ENCODE results near the gene MAP2K7.

MAP2K7 gene

GRCh38 chr19:7943444-7944176, 39.9 kb downstream of the MAP2K7 start, which contains the start of gene TIMM44:
Gene TIMM44, minus strand, starts transcription at chr19:7943666. Its CDS starts 15 bp downstream, at chr19:7943651.
- peak within 1 kb of the TSS; percentile 93 for H3K4me3 ChIP-seq (ENCODE audit: control insufficient read depth, low read depth, low read length)
- DNase-seq (ENCODE audit: low read depth) = peak; percentile 99
- no peak for TF ChIP-seq CTCF (conservative IDR thresholded peaks at IDR 0.05; ENCODE audit: control insufficient read depth, insufficient read depth, low read depth, low read length)

GRCh38 chr19:7944177-7944761, 40.6 kb downstream of the MAP2K7 start:
- DNase-seq (ENCODE audit: low read depth) = peak; percentile 96
- H3K4me3 ChIP-seq (ENCODE audit: control insufficient read depth, low read depth, low read length) = peak overlapping the region; percentile 70
- peak; percentile 85 for TF ChIP-seq CTCF (conservative IDR thresholded peaks at IDR 0.05; ENCODE audit: control insufficient read depth, insufficient read depth, low read depth, low read length)

- H3K4me3 ChIP-seq (ENCODE audit: control insufficient read depth, low read depth, low read length) = no peak overlapping the region
- TF ChIP-seq CTCF (conservative IDR thresholded peaks at IDR 0.05; ENCODE audit: control insufficient read depth, insufficient read depth, low read depth, low read length) = no peak
- peak; percentile 28 for DNase-seq (ENCODE audit: low read depth)
Measured at GRCh38 chr19:7947939-7948338, 44.3 kb downstream of the MAP2K7 start.

DNA sequence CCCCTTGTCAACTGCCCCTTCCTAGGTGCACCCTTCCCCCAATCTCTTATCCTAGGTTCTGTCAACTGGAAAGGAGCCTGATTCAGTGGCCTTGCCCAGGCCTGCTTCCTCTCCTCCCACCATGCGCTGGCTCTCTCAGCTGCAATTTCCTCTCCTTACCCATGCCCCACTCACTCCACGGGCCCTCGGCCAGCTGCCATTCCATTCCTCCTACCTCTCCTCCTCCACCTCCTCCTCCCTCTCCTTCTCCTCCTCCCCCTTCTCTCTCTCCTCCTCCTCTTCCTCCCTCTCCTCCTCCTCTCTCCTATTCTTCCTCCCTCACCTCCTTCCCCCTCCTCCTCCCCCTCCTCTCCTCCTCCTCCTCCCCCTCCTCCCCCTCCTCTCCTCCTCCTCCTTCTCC, 49.4 kb downstream of the MAP2K7 start:
- DNase-seq (ENCODE audit: low read depth) = peak; percentile 27
- no peak overlapping the region for H3K4me3 ChIP-seq (ENCODE audit: control insufficient read depth, low read depth, low read length)
- TF ChIP-seq CTCF (conservative IDR thresholded peaks at IDR 0.05; ENCODE audit: control insufficient read depth, insufficient read depth, low read depth, low read length) = no peak

GRCh38 chr19:7953576-7953975, 49.9 kb downstream of the MAP2K7 start:
- TF ChIP-seq CTCF (conservative IDR thresholded peaks at IDR 0.05; ENCODE audit: control insufficient read depth, insufficient read depth, low read depth, low read length) = no peak
- no peak overlapping the region for H3K4me3 ChIP-seq (ENCODE audit: control insufficient read depth, low read depth, low read length)
- no peak for DNase-seq (ENCODE audit: low read depth)

DNA sequence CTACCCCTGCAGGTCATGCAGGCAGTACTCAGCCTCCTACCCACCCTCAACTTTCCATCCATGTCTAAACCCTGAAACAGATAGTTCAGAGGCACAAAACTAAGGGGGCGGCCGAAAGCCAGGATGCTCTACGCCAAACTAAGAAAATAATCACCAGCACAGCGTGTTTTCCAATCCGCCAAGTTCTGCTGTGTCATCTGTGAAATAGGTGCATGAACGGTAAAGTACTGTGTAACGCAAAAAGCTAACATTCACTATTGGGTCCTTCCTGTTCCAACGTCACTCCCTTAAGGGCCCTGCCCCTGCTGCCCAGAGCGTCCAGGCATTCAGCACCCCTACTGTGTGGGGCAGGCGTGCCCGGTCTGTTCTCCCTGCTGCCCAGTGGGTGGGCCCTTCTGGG, 52.0 kb downstream of the MAP2K7 start:
- DNase-seq (ENCODE audit: low read depth) = no peak
- no peak overlapping the region for H3K4me3 ChIP-seq (ENCODE audit: control insufficient read depth, low read depth, low read length)
- no peak for TF ChIP-seq CTCF (conservative IDR thresholded peaks at IDR 0.05; ENCODE audit: control insufficient read depth, insufficient read depth, low read depth, low read length)

Measured in fibroblast of mammary gland (primary cell).